ENCODE measurements around the gene ARMC12. TPM values are rescaled to one million over a fixed set of nuclear protein-coding genes. Genes with fewer than 3 reads are reported as not detected.
A peak's percentile ranks its signal among the peaks of the same experiment; 100 is the strongest.
"Not testable (repeated sequence)": the region's sequence is repeated elsewhere in the genome, so short reads cannot be mapped to it uniquely, and the experiment has no call there.

ARMC12 gene
- polyA plus RNA-seq, 2 of the 4 experiments (the other 2 are of a cell fraction), result 0.44 to 0.88 TPM

GRCh38 chr6:35731736-35732532 is 4.9 kb upstream of the ARMC12 start (continued):
- peak; percentile 26; the same call in 1 of the 2 replicates for TF ChIP-seq POLR2A (IDR thresholded peaks at IDR 0.05; ENCODE audit: low read length)
- TF ChIP-seq MYC (IDR thresholded peaks at IDR 0.05; ENCODE audit: borderline replicate concordance, low read length), result no peak; the same call in 1 of the 2 replicates
- no peak for TF ChIP-seq CEBPB (IDR thresholded peaks at IDR 0.05)
- no peak for TF ChIP-seq CHD4 (IDR thresholded peaks at IDR 0.05; ENCODE audit: borderline replicate concordance)
- TF ChIP-seq ZC3H11A (IDR thresholded peaks at IDR 0.05), result no peak
- no peak for TF ChIP-seq CBX8 (IDR thresholded peaks at IDR 0.05)
- TF ChIP-seq HMGXB4 (CRISPR knock-in tag; IDR thresholded peaks at IDR 0.05; ENCODE audit: borderline replicate concordance), result no peak
- TF ChIP-seq CTCF (IDR thresholded peaks at IDR 0.05), result no peak
- no peak for TF ChIP-seq CBX2 (IDR thresholded peaks at IDR 0.05; ENCODE audit: borderline replicate concordance, low read depth)
- no peak for TF ChIP-seq JUNB (IDR thresholded peaks at IDR 0.05)
- TF ChIP-seq EHF (CRISPR knock-in tag; IDR thresholded peaks at IDR 0.05), result no peak
- TF ChIP-seq MAX (IDR thresholded peaks at IDR 0.05), result peak; percentile 64
- no peak for TF ChIP-seq HES2 (IDR thresholded peaks at IDR 0.05)
- 0 out of 2 replicates have a peak, but pooled peaks have one; percentile 33 for TF ChIP-seq BHLHE40 (IDR thresholded peaks at IDR 0.05; ENCODE audit: low read depth, low read length)
- no peak for TF ChIP-seq HEYL (CRISPR knock-in tag; IDR thresholded peaks at IDR 0.05)
- no peak for TF ChIP-seq RARB (CRISPR knock-in tag; IDR thresholded peaks at IDR 0.05)
- no peak for TF ChIP-seq RAD21 (conservative IDR thresholded peaks at IDR 0.05 in 1 of 2, IDR thresholded peaks at IDR 0.05 in 1 of 2)
- peak; percentile 68; the same call in 1 of the 2 replicates for TF ChIP-seq PHF8 (IDR thresholded peaks at IDR 0.05; ENCODE audit: borderline replicate concordance, low read depth)

GRCh38 chr6:35733633-35734032 is 3.2 kb upstream of the ARMC12 start:
- TF ChIP-seq JUNB (IDR thresholded peaks at IDR 0.05), result no peak
- no peak for TF ChIP-seq BHLHE40 (IDR thresholded peaks at IDR 0.05; ENCODE audit: low read depth, low read length)
- no peak for TF ChIP-seq HOXB5 (CRISPR knock-in tag; IDR thresholded peaks at IDR 0.05)
- no peak for TF ChIP-seq CEBPB (IDR thresholded peaks at IDR 0.05)
- TF ChIP-seq ATOH8 (CRISPR knock-in tag; IDR thresholded peaks at IDR 0.05; ENCODE audit: low read depth), result no peak
- no peak for TF ChIP-seq REST (IDR thresholded peaks at IDR 0.05)
- no peak for TF ChIP-seq ZFP36 (IDR thresholded peaks at IDR 0.05; ENCODE audit: borderline replicate concordance, partially characterized antibody)
- no peak for TF ChIP-seq CHD4 (IDR thresholded peaks at IDR 0.05; ENCODE audit: borderline replicate concordance)
- no peak for TF ChIP-seq KDM5A (IDR thresholded peaks at IDR 0.05)
- no peak for TF ChIP-seq RAD21 (conservative IDR thresholded peaks at IDR 0.05 in 1 of 2, IDR thresholded peaks at IDR 0.05 in 1 of 2)
- no peak for TF ChIP-seq SMC3 (IDR thresholded peaks at IDR 0.05)
- TF ChIP-seq HEYL (CRISPR knock-in tag; IDR thresholded peaks at IDR 0.05), result no peak
- WGBS (ENCODE audit: missing lambda C conversion rate), result 94% methylated on average over 8 of the region's 8 CpGs
- H3K4me2 ChIP-seq, result no peak overlapping the region
- peaks cover 36% of the 10 kb centered on the region for H3K4me1 ChIP-seq
- peak overlapping the region; percentile 98 to 99; a peak in 3 of 6 replicates for H3K27ac ChIP-seq
- H3K9me3 ChIP-seq, result no peaks in the 10 kb centered on the region
- DNase-seq (ENCODE audit: low read depth in 1 of 2, low spot score in 1 of 2) (no peak), ATAC-seq (no peak), FAIRE-seq (no peak)
- no peak overlapping the region for H3K4me3 ChIP-seq
- ChIA-PET POLR2A (no interaction called here), CTCF (interaction anchor here (0.7 to 2.0 kb wide), 5 partner anchors 91 to 210 kb away, joined by 3 to 13 read pairs (median 4); no protein-coding TSS in a partner anchor)

GRCh38 chr6:35734319-35734718 is 2.5 kb upstream of the ARMC12 start:
- H3K9me3 ChIP-seq; H3K4me3 ChIP-seq; H3K4me2 ChIP-seq; FAIRE-seq; DNase-seq (ENCODE audit: low read depth in 1 of 2, low spot score in 1 of 2); POLR2A ChIA-PET; ATAC-seq: not testable (repeated sequence)
- peaks cover 29% of the 10 kb centered on the region for H3K4me1 ChIP-seq
- H3K27ac ChIP-seq, result peak overlapping the region in 1 of 2 experiments; percentile 99; a peak in 1 of 6 replicates
- CTCF ChIA-PET, result interaction anchor here (0.7 to 2.0 kb wide), 4 partner anchors 131 to 211 kb away, joined by 3 to 13 read pairs (median 4); no protein-coding TSS in a partner anchor
- 95% methylated on average over 9 of the region's 12 CpGs for WGBS (ENCODE audit: missing lambda C conversion rate)

Data from A549 (cell line).